ENCODE measurements around the gene AUTS2. TPM values are rescaled to one million over a fixed set of nuclear protein-coding genes. Genes with fewer than 3 reads are reported as not detected.

AUTS2 gene
- total RNA-seq, 1 experiment from 2014 or later = 256 TPM

DNA sequence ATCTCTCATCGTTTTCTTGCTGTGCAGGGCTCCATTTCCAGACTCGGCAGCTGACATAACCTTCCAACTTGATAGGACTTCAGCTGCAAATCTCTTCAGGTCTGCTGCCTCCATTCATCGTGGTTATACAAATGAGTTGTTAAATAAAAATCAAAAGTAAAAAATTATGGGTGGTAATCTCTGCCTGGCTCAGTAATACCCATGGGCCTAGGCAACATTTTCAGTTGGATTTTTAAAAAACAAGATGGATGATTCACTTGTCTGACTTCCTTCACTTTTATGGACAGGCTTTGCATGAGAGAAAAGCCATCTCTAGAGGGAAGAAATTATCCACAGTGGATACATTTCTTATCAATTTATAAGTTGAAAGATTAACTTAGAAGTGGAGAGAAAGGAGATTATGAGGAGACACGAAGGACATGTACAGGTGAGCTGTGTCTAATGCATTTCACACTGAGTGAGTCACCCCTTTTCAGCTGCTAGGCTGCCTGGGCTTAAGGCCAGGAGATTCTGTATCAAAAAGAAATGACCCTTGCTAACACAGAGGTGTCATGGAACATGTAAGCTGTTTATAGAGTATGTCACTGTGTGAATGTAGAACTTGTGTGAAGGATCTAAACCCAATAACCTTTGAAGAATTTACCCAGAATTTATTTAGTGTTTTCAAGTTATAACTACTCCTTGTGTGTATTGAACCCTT lies 495.1 kb downstream of the AUTS2 start:
- H3T11ph ChIP-seq (ENCODE audit: low read length) = no peak overlapping the region
- no peak overlapping the region for H2AFZ ChIP-seq (ENCODE audit: low read length)
- Mint-ChIP-seq H3K9me3 (no peaks in the 10 kb centered on the region), H3K36me3 (ENCODE audit: insufficient read depth in 1 of 3, low read depth in 3 of 3) (peaks cover 0 to 5% (median under 1%) of the 10 kb centered on the region in 3 experiments; a peak in 1 of 7 replicates), H3K27me3 (ENCODE audit: low read depth) (no peaks in the 10 kb centered on the region), H3K27ac (no peak overlapping the region), H3K4me1 (peaks cover 16 to 21% of the 10 kb centered on the region in 2 experiments), H3K4me3 (no peak overlapping the region)
- H3K27ac ChIP-seq (ENCODE audit: insufficient read length, low read depth, low read length) = no peak overlapping the region
- H2BK20ac ChIP-seq (ENCODE audit: low read depth, low read length, poor library complexity, severe bottlenecking) = no peak overlapping the region
- H3K14ac ChIP-seq (ENCODE audit: insufficient read depth, low read length) = no peak overlapping the region
- H2BK5ac ChIP-seq (ENCODE audit: insufficient read length, low read length) = no peak overlapping the region
- no peak overlapping the region for H3K18ac ChIP-seq (ENCODE audit: insufficient read length, low read depth, low read length)
- no peak overlapping the region for H2BK12ac ChIP-seq (ENCODE audit: insufficient read length, low read depth, low read length)
- H3K4ac ChIP-seq (ENCODE audit: low read depth, low read length) = no peak overlapping the region
- no peaks in the 10 kb centered on the region for H3K79me2 ChIP-seq (ENCODE audit: insufficient read depth, low read length)
- no peak overlapping the region for H3K23ac ChIP-seq (ENCODE audit: insufficient read length, low read depth, low read length)
- peaks cover 4% of the 10 kb centered on the region for H3K4me1 ChIP-seq (ENCODE audit: insufficient read depth, low read length)
- no peak overlapping the region for H3K56ac ChIP-seq (ENCODE audit: insufficient read length, low read depth, low read length)
- H3K9ac ChIP-seq (ENCODE audit: extremely low read depth, insufficient read length, low read length) = no peak overlapping the region
- H2BK120ac ChIP-seq (ENCODE audit: low read depth, low read length, poor library complexity, severe bottlenecking) = no peak overlapping the region
- H4K8ac ChIP-seq (replicated peaks; ENCODE audit: insufficient read length, low read depth, low read length) = no peak overlapping the region
- TF ChIP-seq, protein P1, sequence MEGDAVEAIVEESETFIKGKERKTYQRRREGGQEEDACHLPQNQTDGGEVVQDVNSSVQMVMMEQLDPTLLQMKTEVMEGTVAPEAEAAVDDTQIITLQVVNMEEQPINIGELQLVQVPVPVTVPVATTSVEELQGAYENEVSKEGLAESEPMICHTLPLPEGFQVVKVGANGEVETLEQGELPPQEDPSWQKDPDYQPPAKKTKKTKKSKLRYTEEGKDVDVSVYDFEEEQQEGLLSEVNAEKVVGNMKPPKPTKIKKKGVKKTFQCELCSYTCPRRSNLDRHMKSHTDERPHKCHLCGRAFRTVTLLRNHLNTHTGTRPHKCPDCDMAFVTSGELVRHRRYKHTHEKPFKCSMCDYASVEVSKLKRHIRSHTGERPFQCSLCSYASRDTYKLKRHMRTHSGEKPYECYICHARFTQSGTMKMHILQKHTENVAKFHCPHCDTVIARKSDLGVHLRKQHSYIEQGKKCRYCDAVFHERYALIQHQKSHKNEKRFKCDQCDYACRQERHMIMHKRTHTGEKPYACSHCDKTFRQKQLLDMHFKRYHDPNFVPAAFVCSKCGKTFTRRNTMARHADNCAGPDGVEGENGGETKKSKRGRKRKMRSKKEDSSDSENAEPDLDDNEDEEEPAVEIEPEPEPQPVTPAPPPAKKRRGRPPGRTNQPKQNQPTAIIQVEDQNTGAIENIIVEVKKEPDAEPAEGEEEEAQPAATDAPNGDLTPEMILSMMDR (conservative IDR thresholded peaks at IDR 0.05) = no peak
- no peak overlapping the region for H4K91ac ChIP-seq (ENCODE audit: insufficient read length, low read depth, low read length)
- H3K23me2 ChIP-seq (ENCODE audit: insufficient read length, low read depth, low read length, poor library complexity, severe bottlenecking) = no peaks in the 10 kb centered on the region
- H3K4me2 ChIP-seq (ENCODE audit: insufficient read depth, insufficient read length, low read length) = no peak overlapping the region
- no peaks in the 10 kb centered on the region for H3K9me3 ChIP-seq (ENCODE audit: control insufficient read depth, low read depth, low read length)
- no peaks in the 10 kb centered on the region for H3K27me3 ChIP-seq (ENCODE audit: insufficient read depth, low read length)
- no peak overlapping the region for H2AK5ac ChIP-seq (ENCODE audit: insufficient read length, low read length)
- no peaks in the 10 kb centered on the region for H4K20me1 ChIP-seq (ENCODE audit: control insufficient read depth, insufficient read depth, insufficient read length)
- WGBS (ENCODE audit: extremely low coverage, insufficient read length, low lambda C conversion rate) = no CpG with 5 or more reads among the region's 4 CpGs
- H3K79me1 ChIP-seq (ENCODE audit: insufficient read depth, low read depth, low read length, poor library complexity, severe bottlenecking) = no peaks in the 10 kb centered on the region
- DNase-seq = no peak
- H4K5ac ChIP-seq (ENCODE audit: insufficient read length, low read depth, low read length) = no peak overlapping the region
- H2BK15ac ChIP-seq (ENCODE audit: low read depth, low read length) = no peak overlapping the region

Measured in H9 (cell line).